ENCODE results near the gene PLCG1.

DNA sequence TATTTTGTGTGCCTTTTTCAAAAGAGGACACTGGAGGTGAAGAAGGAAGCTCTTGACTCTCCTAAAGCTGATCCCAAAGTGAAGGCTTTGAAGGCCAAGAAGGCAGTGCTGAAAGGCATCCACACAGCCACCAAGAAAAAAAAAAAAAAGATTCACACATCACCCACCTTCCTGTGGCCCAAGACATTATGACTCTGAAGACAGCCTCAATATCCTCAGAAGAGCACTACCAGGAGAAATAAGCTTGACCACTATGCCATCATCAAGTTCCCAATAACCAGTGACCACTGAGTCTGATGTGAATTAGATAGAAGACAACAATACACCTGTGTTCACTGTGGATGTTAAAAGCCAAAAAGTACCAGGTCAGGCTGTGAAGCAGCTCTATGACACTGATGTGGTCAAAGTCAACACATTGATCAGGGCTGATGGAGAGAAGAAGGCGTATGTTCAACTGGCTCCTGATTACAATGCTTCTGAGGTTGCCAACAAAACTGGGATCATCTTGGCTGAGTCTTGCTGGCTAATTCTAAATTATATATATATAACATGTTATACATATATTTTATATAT lies 59.4 kb downstream of the PLCG1 start:
- no peak for TF ChIP-seq POLR2AphosphoS5 (IDR thresholded peaks at IDR 0.05; ENCODE audit: low read depth, low read length)
- no peak for TF ChIP-seq POLR2A (IDR thresholded peaks at IDR 0.05; ENCODE audit: low read depth, low read length)

Data from GM12891 (cell line).